K562 (cell line): ENCODE measurements around the gene KCNK4. TPM values are rescaled to one million over a fixed set of nuclear protein-coding genes. Genes with fewer than 3 reads are reported as not detected.
A peak's percentile ranks its signal among the peaks of the same experiment; 100 is the strongest.

Source experiments
- BCLAF1 ChIP-seq, 2 experiments: fragments of 450-650 bp in 1 of 2; IDR thresholded peaks; 2 replicates each; pipeline ENCODE4 v1.6.1; 2011 to 2017; ENCODE audit warnings: low read depth in 2 of 2, antibody characterized with exemption in 1 of 2, borderline replicate concordance in 1 of 2, low read length in 1 of 2, mild to moderate bottlenecking in 1 of 2, mixed read lengths in 1 of 2; ENCODE audit not compliant: control insufficient read depth in 1 of 2
- CREB3L1 ChIP-seq: fragments of 450-650 bp; IDR thresholded peaks from 2 replicates; pipeline ENCODE4 v1.6.1; 2014; ENCODE audit warnings: low read depth, mild to moderate bottlenecking, moderate library complexity, borderline replicate concordance
- DDX20 ChIP-seq: fragments of 450-650 bp; IDR thresholded peaks from 2 replicates; pipeline ENCODE4 v1.6.1; 2016; ENCODE audit warnings: missing genetic modification characterization, low read depth, mild to moderate bottlenecking, missing compliant biosample characterization, moderate library complexity
- E2F4 ChIP-seq: sonication (generic); formaldehyde crosslinking; IDR thresholded peaks from 2 replicates; pipeline ENCODE4 v1.8.0; 2022; ENCODE audit warnings: mild to moderate bottlenecking, low read depth, missing genetic modification reagents
- E2F5 ChIP-seq: sonication (generic); formaldehyde crosslinking; IDR thresholded peaks from 2 replicates; pipeline ENCODE4 v1.8.0; 2022; ENCODE audit warnings: mild to moderate bottlenecking, missing genetic modification reagents
- ELF1 ChIP-seq: fragments of 200-800 bp; sonication (Bioruptor generic); IDR thresholded peaks from 2 replicates; pipeline ENCODE4 v1.6.1; 2016; ENCODE audit warnings: missing genetic modification characterization, missing compliant biosample characterization
- GTF2B ChIP-seq: IDR thresholded peaks from 2 replicates; pipeline ENCODE4 v1.6.1; 2011; ENCODE audit not compliant: insufficient read length; ENCODE audit errors: extremely low read depth
- KLF6 ChIP-seq: fragments of 250-450 bp; sonication (Bioruptor Pico); IDR thresholded peaks from 2 replicates; pipeline ENCODE4 v1.4.0; 2020; ENCODE audit warnings: mild to moderate bottlenecking, moderate library complexity, borderline replicate concordance
- MBD2 ChIP-seq: sonication (generic); IDR thresholded peaks from 2 replicates; pipeline ENCODE4 v1.6.1; 2016; ENCODE audit warnings: low read depth, borderline replicate concordance
- MTF1 ChIP-seq: fragments of 250-450 bp; sonication (Bioruptor Pico); IDR thresholded peaks from 2 replicates; pipeline ENCODE4 v1.9.0; 2021; ENCODE audit warnings: moderate library complexity, mild to moderate bottlenecking, inconsistent platforms, borderline replicate concordance
- MXI1 ChIP-seq: IDR thresholded peaks from 2 replicates; pipeline ENCODE4 v1.6.1; 2011; ENCODE audit warnings: low read depth, mild to moderate bottlenecking, improper control_type of control experiment, low read length
- PHF20 ChIP-seq: fragments of 450-650 bp; IDR thresholded peaks from 2 replicates; pipeline ENCODE4 v1.6.1; 2018; ENCODE audit not compliant: partially characterized antibody
- PTBP1 ChIP-seq: fragments of 200-400 bp; formaldehyde crosslinking; IDR thresholded peaks from 2 replicates; pipeline ENCODE4 v1.6.1; 2017; ENCODE audit warnings: low read depth, low read length
- TFAM ChIP-seq: fragments of 250-450 bp; sonication (Bioruptor Pico); conservative IDR thresholded peaks from 2 replicates; pipeline ENCODE4 v1.5.0; 2021; ENCODE audit warnings: mild to moderate bottlenecking, moderate library complexity
- ZNF12 ChIP-seq: sonication (generic); formaldehyde crosslinking; IDR thresholded peaks from 2 replicates; pipeline ENCODE4 v1.4.0; 2020; ENCODE audit warnings: mild to moderate bottlenecking, missing genetic modification reagents
- ZNF354B ChIP-seq: fragments of 250-450 bp; sonication (Bioruptor Pico); IDR thresholded peaks from 2 replicates; pipeline ENCODE4 v1.4.0; 2020
- ZNF655 ChIP-seq: fragments of 250-450 bp; sonication (Bioruptor Pico); IDR thresholded peaks from 2 replicates; pipeline ENCODE4 v1.5.0; 2021
- ZNF785 ChIP-seq: fragments of 250-450 bp; sonication (Bioruptor Pico); IDR thresholded peaks from 2 replicates; pipeline ENCODE4 v1.4.0; 2020; ENCODE audit warnings: mild to moderate bottlenecking
- polyA plus RNA-seq, 8 experiments: library from polyadenylated mRNA; depleted of rRNA in 4 of 8; stranded (reverse) in 5 of 8; unstranded in 3 of 8; fragments of >200 nt; fragmentation: Nextera tagmentation in 2 of 8; fragmentation: Illumina TruSeq in 1 of 8; extraction: Ambion mirVana in 2 of 8; extraction: Trizol in 1 of 8; gene quantifications; 2 replicates each; pipeline versions ENCODE4 v1.2.1 to v1.2.3, GENCODE V29; 2011 to 2014; ENCODE audit warnings: inconsistent platforms in 1 of 8, missing spikeins in 1 of 8
- total RNA-seq, 7 experiments: library from RNA; depleted of rRNA in 6 of 7; stranded (reverse); fragments of >200 nt in 6 of 7; fragmentation: Illumina TruSeq in 2 of 7; extraction: Trizol in 2 of 7; gene quantifications; 2 replicates each; pipeline versions ENCODE4 v1.2.1 to v1.2.3, GENCODE V29; 2011 to 2021; ENCODE audit warnings: low replicate concordance in 1 of 7

KCNK4 gene
- total and polyA plus RNA-seq, 9 of the 15 experiments (the other 6 are each of a cell fraction or from before 2014, with no cell fraction given), result not detected

GRCh38 chr11:64269540-64270220, 21.4 kb upstream of the KCNK4 start (continued):
- TF ChIP-seq ZNF354B (CRISPR knock-in tag) (no peak), E2F5 (CRISPR knock-in tag) (no peak; the same call in 1 of the 2 replicates), DDX20 (tag) (no peak), BCLAF1 (IDR thresholded peaks at IDR 0.05; ENCODE audit: borderline replicate concordance in 1 of 2, control insufficient read depth in 1 of 2, low read depth in 2 of 2, low read length in 1 of 2) (peak in 1 of 2 experiments; percentile 78; a peak in 2 of 4 replicates), PTBP1 (no peak), GTF2B (no peak), MTF1 (CRISPR knock-in tag) (no peak), PHF20 (peak; percentile 56), TFAM (CRISPR knock-in tag) (no peak), ZNF12 (CRISPR knock-in tag) (peak; percentile 77), ELF1 (tag) (peak; percentile 100), KLF6 (CRISPR knock-in tag) (no peak), E2F4 (CRISPR knock-in tag) (no peak), MBD2 (peak; percentile 92), ZNF655 (CRISPR knock-in tag) (no peak), ZNF785 (no peak), MXI1 (peak; percentile 30; the same call in 1 of the 2 replicates), CREB3L1 (no peak)
